Endothelial cell of umbilical vein (primary cell): Measurements from ENCODE around the gene AGBL4. TPM values are rescaled to one million over a fixed set of nuclear protein-coding genes. Genes with fewer than 3 reads are reported as not detected.

Experiments
- BruUV-seq: library from RNA; stranded (reverse); fragments of 400-500 nt; replicated peaks from 2 replicates; lab custom pipeline; 2021; lab: Mats Ljungman, UMichigan
- CTCF ChIA-PET: fragments of 300-600, 350-600 bp; sonication (Branson Sonifier 250); formaldehyde crosslinking; loops from one replicate; lab custom pipeline; 2021; ENCODE audit warnings: antibody characterized with exemption, inconsistent platforms; lab: Charles Lee
- POLR2A ChIA-PET: fragments of 300-600, 350-600 bp; sonication (Branson Sonifier 250); formaldehyde crosslinking; loops from one replicate; lab custom pipeline; 2021; ENCODE audit warnings: antibody characterized with exemption, inconsistent platforms; lab: Charles Lee
- DNase-seq: peaks from one replicate; pipeline ENCODE4 v3.0.0-alpha.2; 2011; ENCODE audit warnings: low read depth, low spot score
- FAIRE-seq: peaks from 2 replicates; lab custom pipeline; 2011; peaks lifted over from hg19 to GRCh38; lab: Jason Lieb, UNC
- H2AFZ ChIP-seq: 2 replicates; pipeline ENCODE4 v1.6.0; 2012; ENCODE audit warnings: low read depth, low read length, control low read depth, inconsistent platforms
- H3K27ac ChIP-seq: 2 replicates; pipeline ENCODE4 v1.5.1; 2011; ENCODE audit warnings: low read depth, mild to moderate bottlenecking, control low read depth, low read length, moderate library complexity; ENCODE audit not compliant: insufficient read depth
- H3K27me3 ChIP-seq, 2 experiments: 2 replicates each; pipeline versions ENCODE4 v1.6.0 to v1.6.1; 2011; ENCODE audit warnings: low read length in 2 of 2, mixed read lengths in 1 of 2; ENCODE audit not compliant: control insufficient read depth in 2 of 2, insufficient read depth in 2 of 2
- H3K36me3 ChIP-seq, 2 experiments: 2 replicates in 1 of 2; 3 replicates in 1 of 2; pipeline ENCODE4 v1.5.1; 2011; ENCODE audit warnings: low read length in 2 of 2, mild to moderate bottlenecking in 1 of 2, moderate library complexity in 1 of 2; ENCODE audit not compliant: control insufficient read depth in 2 of 2, insufficient read depth in 2 of 2; ENCODE audit errors: extremely low read depth in 1 of 2
- H3K4me1 ChIP-seq: 3 replicates; pipeline ENCODE4 v1.5.1; 2011; ENCODE audit warnings: mild to moderate bottlenecking, low read length; ENCODE audit not compliant: control insufficient read depth, insufficient read depth; ENCODE audit errors: extremely low read depth
- H3K4me2 ChIP-seq: 2 replicates; pipeline ENCODE4 v1.6.1; 2011; ENCODE audit warnings: low read length, control low read depth, mixed read lengths; ENCODE audit not compliant: insufficient read depth
- H3K4me3 ChIP-seq, 3 experiments: fragments of 200-600 bp in 1 of 3; sonication (generic), shearing (Covaris generic) in 1 of 3; replicated peaks in 1 of 3; 2 replicates each; pipeline ENCODE4 v1.5.1; 2011 to 2016; ENCODE audit warnings: control low read depth in 3 of 3, low read length in 3 of 3, mild to moderate bottlenecking in 2 of 3, inconsistent platforms in 1 of 3, low read depth in 1 of 3, moderate library complexity in 1 of 3; ENCODE audit not compliant: insufficient read depth in 1 of 3
- H3K79me2 ChIP-seq: 2 replicates; pipeline ENCODE4 v1.6.0; 2012; ENCODE audit warnings: low read length, inconsistent platforms; ENCODE audit not compliant: control insufficient read depth, insufficient read depth
- H3K9ac ChIP-seq: replicated peaks from 2 replicates; pipeline ENCODE3; 2011; ENCODE audit warnings: low read length, control low read depth; ENCODE audit not compliant: insufficient read depth; ENCODE audit errors: extremely low read depth
- H3K9me1 ChIP-seq: replicated peaks from 3 replicates; pipeline ENCODE4 v1.6.0; 2011; ENCODE audit warnings: mild to moderate bottlenecking, low read length; ENCODE audit not compliant: control insufficient read depth, insufficient read depth; ENCODE audit errors: extremely low read depth
- H3K9me3 ChIP-seq: replicated peaks from 2 replicates; pipeline ENCODE4 v1.5.1; 2012; ENCODE audit warnings: low read length, inconsistent platforms; ENCODE audit not compliant: control insufficient read depth, insufficient read depth
- H4K20me1 ChIP-seq: replicated peaks from 2 replicates; pipeline ENCODE3; 2011; ENCODE audit warnings: mild to moderate bottlenecking, low read length; ENCODE audit not compliant: control insufficient read depth, insufficient read depth; ENCODE audit errors: extremely low read depth
- EZH2 ChIP-seq: IDR thresholded peaks from 2 replicates; pipeline ENCODE4 v1.6.1; 2012; ENCODE audit warnings: borderline replicate concordance, low read depth, mild to moderate bottlenecking, moderate library complexity, low read length, inconsistent platforms; ENCODE audit not compliant: severe bottlenecking
- FOS ChIP-seq: IDR thresholded peaks from 2 replicates; pipeline ENCODE4 v1.6.1; 2011; ENCODE audit warnings: mild to moderate bottlenecking, low read length, moderate library complexity, borderline replicate concordance; ENCODE audit not compliant: insufficient read depth
- GATA2 ChIP-seq: IDR thresholded peaks from 2 replicates; pipeline ENCODE4 v1.7.0; 2011; ENCODE audit warnings: low read depth, mild to moderate bottlenecking, moderate library complexity, mixed read lengths, low read length; ENCODE audit not compliant: insufficient read length, insufficient read depth
- JUN ChIP-seq: IDR thresholded peaks from 2 replicates; pipeline ENCODE4 v1.6.1; 2011; ENCODE audit warnings: borderline replicate concordance, low read depth; ENCODE audit not compliant: insufficient read length, insufficient read depth
- MAX ChIP-seq: IDR thresholded peaks from 2 replicates; pipeline ENCODE4 v1.6.1; 2011; ENCODE audit not compliant: insufficient read depth, insufficient read length
- MYC ChIP-seq: IDR thresholded peaks from one replicate; pipeline ENCODE4 v1.6.1; 2011; ENCODE audit warnings: mild to moderate bottlenecking, low read depth, low read length
- POLR2A ChIP-seq: IDR thresholded peaks from 2 replicates; pipeline ENCODE4 v1.6.1; 2012; ENCODE audit warnings: low read depth, mild to moderate bottlenecking, control low read depth, low read length
- POLR2AphosphoS5 ChIP-seq: IDR thresholded peaks from 2 replicates; pipeline ENCODE4 v1.6.1; 2012; ENCODE audit warnings: low read depth, mild to moderate bottlenecking, control low read depth, low read length, moderate library complexity; ENCODE audit not compliant: insufficient read depth
- dilution Hi-C: fragments of 300-500 bp; cut with MboI; formaldehyde crosslinking; loops from one replicate; pipeline ENCODE4 v1.15.0; 2019; ENCODE audit warnings: low sequenced_read_pairs; ENCODE audit not compliant: extremely low pct_ligation_motif_present
- intact Hi-C: fragments of 100-400 bp; cut with micrococcal nuclease; formaldehyde crosslinking; loops from one replicate; pipeline ENCODE4 v1.10.0; 2022
- polyA plus RNA-seq, 4 experiments: library from polyadenylated mRNA; depleted of rRNA in 3 of 4; stranded (reverse) in 3 of 4; unstranded in 1 of 4; fragments of >200 nt; gene quantifications; 2 replicates each; pipeline versions ENCODE4 v1.2.1 to v1.2.3, GENCODE V29; 2011 to 2012; ENCODE audit warnings: missing spikeins in 1 of 4
- total RNA-seq: library from RNA; stranded (reverse); gene quantifications from 2 replicates; pipeline ENCODE4 v1.2.3, GENCODE V29; 2021
- TF ChIP-seq, protein P1 (sequence below), 2 donors: IDR thresholded peaks; 1 replicate in 1 of 2; 2 replicates in 1 of 2; pipeline ENCODE4 v1.5.1; 2011; ENCODE audit warnings: low read length in 2 of 2, mild to moderate bottlenecking in 2 of 2, moderate library complexity in 2 of 2, control low read depth in 1 of 2, inconsistent platforms in 1 of 2, low read depth in 1 of 2; ENCODE audit not compliant: insufficient read depth in 1 of 2; ENCODE audit errors: extremely low read depth in 1 of 2

Gene AGBL4
- total and polyA plus RNA-seq, 2 donors (not counting 3 experiments of a cell fraction or from before 2014, with no cell fraction given), result not detected

DNA sequence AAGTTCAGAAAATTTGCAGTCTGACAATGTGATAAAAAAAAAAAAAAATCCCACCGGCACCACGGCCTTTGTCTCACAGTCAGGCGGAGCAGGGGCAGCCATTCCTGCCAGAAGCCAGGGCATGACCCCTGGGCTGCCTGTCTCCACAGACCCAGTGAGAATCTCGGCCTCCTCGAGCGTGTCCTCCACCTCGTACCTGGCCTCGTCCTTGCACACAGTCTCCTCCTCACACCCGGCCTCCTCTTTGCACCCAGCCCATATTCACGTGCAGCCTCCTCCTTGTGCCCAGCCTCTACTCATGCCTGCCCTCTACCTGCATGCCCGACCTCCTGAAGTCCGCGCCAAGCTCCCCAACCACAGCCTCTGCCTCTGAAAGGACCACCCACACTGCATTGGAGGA lies 182.0 kb downstream of the AGBL4 start:
- no peak for DNase-seq
- CTCF ChIA-PET, result no interaction called here
- Histone ChIP-seq H3K27ac (no peak overlapping the region), H3K4me1 (no peaks in the 10 kb centered on the region), H3K9me3 (peaks cover 18% of the 10 kb centered on the region), H4K20me1 (no peaks in the 10 kb centered on the region), H3K36me3 (no peaks in the 10 kb centered on the region), H3K27me3 (no peaks in the 10 kb centered on the region), H3K4me2 (no peak overlapping the region), H3K79me2 (no peaks in the 10 kb centered on the region), H3K9ac (no peak overlapping the region), H2AFZ (no peak overlapping the region), H3K4me3 (no peak overlapping the region), H3K9me1 (no peaks in the 10 kb centered on the region)
- dilution Hi-C loops (no loop called here), intact Hi-C loops (no loop called here)
- TF ChIP-seq FOS (no peak), MYC (no peak), GATA2 (no peak), JUN (no peak), EZH2 (no peak), MAX (no peak), POLR2AphosphoS5 (no peak), POLR2A (no peak)
- TF ChIP-seq, protein P1, sequence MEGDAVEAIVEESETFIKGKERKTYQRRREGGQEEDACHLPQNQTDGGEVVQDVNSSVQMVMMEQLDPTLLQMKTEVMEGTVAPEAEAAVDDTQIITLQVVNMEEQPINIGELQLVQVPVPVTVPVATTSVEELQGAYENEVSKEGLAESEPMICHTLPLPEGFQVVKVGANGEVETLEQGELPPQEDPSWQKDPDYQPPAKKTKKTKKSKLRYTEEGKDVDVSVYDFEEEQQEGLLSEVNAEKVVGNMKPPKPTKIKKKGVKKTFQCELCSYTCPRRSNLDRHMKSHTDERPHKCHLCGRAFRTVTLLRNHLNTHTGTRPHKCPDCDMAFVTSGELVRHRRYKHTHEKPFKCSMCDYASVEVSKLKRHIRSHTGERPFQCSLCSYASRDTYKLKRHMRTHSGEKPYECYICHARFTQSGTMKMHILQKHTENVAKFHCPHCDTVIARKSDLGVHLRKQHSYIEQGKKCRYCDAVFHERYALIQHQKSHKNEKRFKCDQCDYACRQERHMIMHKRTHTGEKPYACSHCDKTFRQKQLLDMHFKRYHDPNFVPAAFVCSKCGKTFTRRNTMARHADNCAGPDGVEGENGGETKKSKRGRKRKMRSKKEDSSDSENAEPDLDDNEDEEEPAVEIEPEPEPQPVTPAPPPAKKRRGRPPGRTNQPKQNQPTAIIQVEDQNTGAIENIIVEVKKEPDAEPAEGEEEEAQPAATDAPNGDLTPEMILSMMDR (IDR thresholded peaks at IDR 0.05; ENCODE audit: extremely low read depth in 1 of 2, insufficient read depth in 1 of 2, low read depth in 1 of 2, low read length in 2 of 2), result no peak
- FAIRE-seq, result no peak
- BruUV-seq, result no TSS peak
- POLR2A ChIA-PET, result no interaction called here
